Body of pancreas (tissue), 4 donors: ENCODE measurements around the gene IFNGR2. TPM values are rescaled to one million over a fixed set of nuclear protein-coding genes. Genes with fewer than 3 reads are reported as not detected.

ENCODE experiments used
- ATAC-seq: fragments of 150-250 bp; one replicate; pipeline ENCODE4 v1.9.1; 2016
- DNase-seq, 4 donors: peaks; one replicate each; pipeline ENCODE4 v3.0.0-alpha.2; 2019
- H3K27ac ChIP-seq, 4 donors: fragments of 200-600 bp; sonication (generic); 1 replicate in 3 of 4; 2 replicates in 1 of 4; pipeline versions ENCODE4 v1.5.1 to v1.6.1; 2016 to 2019; ENCODE audit warnings: mild to moderate bottlenecking in 1 of 4, mixed read lengths in 1 of 4, moderate library complexity in 1 of 4
- H3K27me3 ChIP-seq, 2 donors: fragments of 200-600 bp; sonication (generic); one replicate each; pipeline ENCODE4 v1.6.0; 2016; ENCODE audit warnings: mild to moderate bottlenecking in 1 of 2
- H3K36me3 ChIP-seq, 2 donors: fragments of 200-600 bp; sonication (generic); replicated peaks in 1 of 2; 2 replicates each; pipeline ENCODE4 v1.5.1; 2016; ENCODE audit warnings: low read depth in 2 of 2; ENCODE audit not compliant: insufficient read depth in 1 of 2
- H3K4me1 ChIP-seq: fragments of 200-600 bp; sonication (generic); one replicate; pipeline ENCODE4 v1.6.0; 2016
- H3K4me3 ChIP-seq, 2 donors: fragments of 200-600 bp; sonication (generic); 1 replicate in 1 of 2; 2 replicates in 1 of 2; pipeline ENCODE4 v1.5.1; 2016 to 2019
- H3K9me3 ChIP-seq, 3 donors: fragments of 200-600 bp; sonication (generic); 1 replicate in 2 of 3; 2 replicates in 1 of 3; pipeline ENCODE4 v1.5.1; 2016
- POLR2A ChIP-seq, 3 donors: fragments of 450-650 bp; IDR thresholded peaks; one replicate each; pipeline ENCODE4 v1.6.1; 2016; ENCODE audit warnings: antibody characterized with exemption in 3 of 3, mild to moderate bottlenecking in 2 of 3
- WGBS, 2 donors: methylation state at CpG; one replicate each; pipeline ENCODE4 v1.1.5; 2017; 5-methylcytosine and 5-hydroxymethylcytosine counted together
- intact Hi-C: fragments of 100-400 bp; cut with DNase I; formaldehyde crosslinking; loops from one replicate; pipeline ENCODE4 v1.15.1; 2023
- total RNA-seq, 2 donors: library from RNA; depleted of rRNA; stranded (reverse); fragments of >200 nt; gene quantifications; one replicate each; pipeline ENCODE4 v1.1.0, GENCODE V29; 2016
- TF ChIP-seq, protein P1 (sequence below), 7 experiments: fragments of 450-650 bp in 4 of 7; fragments of 200-600 bp in 3 of 7; sonication (generic) in 3 of 7; IDR thresholded peaks; one replicate each; pipeline ENCODE4 v1.5.1; 2016 to 2019; ENCODE audit warnings: antibody characterized with exemption in 7 of 7

Gene IFNGR2
- total RNA-seq, 2 donors from 2014 or later, result 30.4 to 32.3 TPM

DNA sequence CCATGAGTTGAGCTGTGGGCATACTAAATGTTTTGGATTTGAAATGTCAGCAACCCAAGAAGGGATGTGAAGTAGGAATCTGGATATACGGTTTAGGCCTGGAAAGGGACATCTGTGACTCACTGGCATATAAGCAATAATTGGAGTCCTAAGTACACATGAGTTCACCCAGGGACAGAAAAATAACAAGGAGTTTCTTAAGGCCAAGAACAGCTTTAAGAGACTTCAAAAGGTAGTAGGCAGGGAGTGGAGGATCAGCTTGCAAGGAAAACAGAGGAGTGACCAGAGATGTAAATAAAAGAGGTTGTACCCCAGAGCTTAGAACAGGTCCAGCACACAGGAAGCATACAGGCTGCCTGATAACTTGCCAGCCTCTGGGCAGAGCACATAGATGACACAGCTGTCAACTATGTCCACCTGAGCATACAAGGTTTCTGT lies 48.4 kb downstream of the IFNGR2 start:
- WGBS, 2 donors, result 72 to 80% methylated on average over 1 of the region's 1 CpG

DNA sequence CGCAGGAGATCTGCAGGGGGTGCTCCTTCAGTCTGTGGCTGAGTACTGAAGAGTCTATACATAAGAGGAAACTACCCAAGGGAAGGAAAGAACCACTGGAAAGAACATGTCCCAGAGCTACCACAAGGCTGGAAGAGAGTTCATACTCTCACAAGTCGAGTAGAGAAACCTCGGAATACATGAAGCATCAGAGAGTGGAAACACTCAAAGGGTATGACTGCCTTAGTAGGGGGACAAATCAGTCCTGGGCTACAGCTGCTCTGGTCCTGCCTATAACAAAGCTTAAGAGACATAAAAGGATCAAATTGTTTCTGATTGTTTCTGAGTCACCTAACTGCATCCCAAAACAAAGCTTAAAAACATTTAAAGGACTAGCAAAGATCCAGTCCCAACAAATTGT lies 49.1 kb downstream of the IFNGR2 start:
- 84 to 89% methylated on average over 3 of the region's 3 CpGs for WGBS, 2 donors
- H3K4me1 ChIP-seq, result no peaks in the 10 kb centered on the region
- intact Hi-C loops, result no loop called here

More for the DNA sequence above, 48.4 kb downstream of the IFNGR2 start:
- intact Hi-C loops, result no loop called here
- no peak overlapping the region for H3K27ac ChIP-seq
- no peak for DNase-seq
- no peaks in the 10 kb centered on the region for H3K27me3 ChIP-seq
- no peaks in the 10 kb centered on the region for H3K4me1 ChIP-seq
- ATAC-seq, result no peak
- H3K9me3 ChIP-seq, result no peaks in the 10 kb centered on the region
- H3K4me3 ChIP-seq, result no peak overlapping the region
- H3K36me3 ChIP-seq, result peaks cover 0 to 10% of the 10 kb centered on the region in 2 donors
- TF ChIP-seq, protein P1, sequence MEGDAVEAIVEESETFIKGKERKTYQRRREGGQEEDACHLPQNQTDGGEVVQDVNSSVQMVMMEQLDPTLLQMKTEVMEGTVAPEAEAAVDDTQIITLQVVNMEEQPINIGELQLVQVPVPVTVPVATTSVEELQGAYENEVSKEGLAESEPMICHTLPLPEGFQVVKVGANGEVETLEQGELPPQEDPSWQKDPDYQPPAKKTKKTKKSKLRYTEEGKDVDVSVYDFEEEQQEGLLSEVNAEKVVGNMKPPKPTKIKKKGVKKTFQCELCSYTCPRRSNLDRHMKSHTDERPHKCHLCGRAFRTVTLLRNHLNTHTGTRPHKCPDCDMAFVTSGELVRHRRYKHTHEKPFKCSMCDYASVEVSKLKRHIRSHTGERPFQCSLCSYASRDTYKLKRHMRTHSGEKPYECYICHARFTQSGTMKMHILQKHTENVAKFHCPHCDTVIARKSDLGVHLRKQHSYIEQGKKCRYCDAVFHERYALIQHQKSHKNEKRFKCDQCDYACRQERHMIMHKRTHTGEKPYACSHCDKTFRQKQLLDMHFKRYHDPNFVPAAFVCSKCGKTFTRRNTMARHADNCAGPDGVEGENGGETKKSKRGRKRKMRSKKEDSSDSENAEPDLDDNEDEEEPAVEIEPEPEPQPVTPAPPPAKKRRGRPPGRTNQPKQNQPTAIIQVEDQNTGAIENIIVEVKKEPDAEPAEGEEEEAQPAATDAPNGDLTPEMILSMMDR (IDR thresholded peaks at IDR 0.05), result no peak
- TF ChIP-seq POLR2A (IDR thresholded peaks at IDR 0.05), result no peak

DNA sequence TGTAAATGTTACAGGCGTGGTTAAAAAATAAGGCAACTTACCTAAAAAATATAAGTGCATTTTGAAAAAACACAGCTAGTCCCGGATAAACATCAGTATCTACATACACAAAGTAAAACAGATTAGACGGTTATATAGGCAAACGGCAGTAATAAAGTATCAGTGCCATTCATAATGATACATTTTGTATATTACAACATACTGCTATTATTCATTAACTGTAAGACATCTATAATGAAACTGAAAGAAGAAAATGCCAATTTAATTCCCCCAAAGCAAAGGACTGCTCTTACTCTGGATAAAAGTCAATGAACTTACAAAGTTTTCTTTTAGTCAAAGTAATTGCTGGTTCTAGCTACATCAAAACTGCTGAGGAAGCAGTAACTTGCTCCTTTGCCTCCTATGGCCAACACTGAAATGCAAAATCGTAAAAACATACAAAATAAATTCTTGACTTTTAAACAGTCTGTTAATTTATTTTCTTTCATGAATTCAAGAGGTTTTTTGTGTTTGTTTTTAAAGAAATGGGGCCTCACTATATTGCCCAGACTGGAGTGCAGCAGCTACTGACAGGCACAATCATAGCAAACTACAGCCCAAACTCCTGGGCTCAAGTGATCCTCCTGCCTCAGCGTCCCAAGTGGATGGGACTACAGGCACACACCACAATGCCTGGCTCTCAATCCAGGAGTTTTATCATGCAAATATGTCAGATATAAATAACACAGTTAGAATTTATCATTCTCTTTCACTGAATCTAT lies 52.7 kb downstream of the IFNGR2 start:
- DNase-seq, result no peak
- Histone ChIP-seq H3K36me3 (peaks cover 0 to 13% of the 10 kb centered on the region in 2 donors), H3K27me3 (no peaks in the 10 kb centered on the region), H3K4me1 (no peaks in the 10 kb centered on the region), H3K4me3 (no peak overlapping the region), H3K9me3 (no peaks in the 10 kb centered on the region), H3K27ac (no peak overlapping the region)
- WGBS, 2 donors, result 78 to 82% methylated on average over 6 of the region's 6 CpGs
- no peak for TF ChIP-seq POLR2A (IDR thresholded peaks at IDR 0.05)
- TF ChIP-seq, protein P1 (IDR thresholded peaks at IDR 0.05), result no peak
- no peak for ATAC-seq
- intact Hi-C loops, result no loop called here

More for the DNA sequence above, 49.1 kb downstream of the IFNGR2 start:
- Histone ChIP-seq H3K36me3 (peaks cover 0 to 10% of the 10 kb centered on the region in 2 donors), H3K27ac (no peak overlapping the region), H3K9me3 (no peaks in the 10 kb centered on the region), H3K4me3 (no peak overlapping the region), H3K27me3 (no peaks in the 10 kb centered on the region)
- TF ChIP-seq, protein P1 (IDR thresholded peaks at IDR 0.05), result no peak
- no peak for TF ChIP-seq POLR2A (IDR thresholded peaks at IDR 0.05)
- no peak for ATAC-seq
- no peak for DNase-seq

DNA sequence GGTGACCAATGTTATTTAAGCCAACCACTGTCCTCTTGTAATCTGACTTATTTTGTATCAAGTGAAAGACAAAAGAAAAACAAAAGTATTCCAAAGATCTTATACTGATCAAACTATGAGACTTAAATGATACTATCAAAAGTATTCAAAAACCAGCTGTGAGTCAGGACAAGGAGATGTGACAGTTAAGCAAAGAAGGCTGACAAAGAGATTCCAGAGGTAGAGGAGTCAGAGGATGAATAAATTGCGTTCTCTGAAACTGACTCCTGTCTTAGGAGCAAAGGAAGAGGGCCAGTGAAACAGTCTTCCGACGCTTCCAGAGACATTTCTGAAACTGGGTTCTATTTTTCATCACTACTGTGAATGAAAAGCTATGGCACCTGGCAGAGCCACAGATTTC lies 55.6 kb downstream of the IFNGR2 start:
- intact Hi-C loops, result no loop called here

More for the DNA sequence above, 55.6 kb downstream of the IFNGR2 start:
- Histone ChIP-seq H3K27ac (no peak overlapping the region), H3K4me1 (no peaks in the 10 kb centered on the region), H3K4me3 (no peak overlapping the region), H3K36me3 (peaks cover 0 to 13% of the 10 kb centered on the region in 2 donors), H3K9me3 (no peaks in the 10 kb centered on the region), H3K27me3 (no peaks in the 10 kb centered on the region)
- 89 to 97% methylated on average over 3 of the region's 3 CpGs for WGBS, 2 donors
- TF ChIP-seq POLR2A (IDR thresholded peaks at IDR 0.05), result no peak
- TF ChIP-seq, protein P1 (IDR thresholded peaks at IDR 0.05), result no peak
- ATAC-seq (no peak), DNase-seq (no peak)
